Peyer's patch (tissue), 4 donors: Measurements from ENCODE around the gene DOCK3. TPM values are rescaled to one million over a fixed set of nuclear protein-coding genes. Genes with fewer than 3 reads are reported as not detected.

ENCODE experiments used
- DNase-seq, 3 donors: peaks; one replicate each; pipeline ENCODE4 v3.0.0-alpha.2; 2017 to 2019
- H3K27ac ChIP-seq, 4 donors: fragments of 200-600 bp; sonication (generic); one replicate each; pipeline ENCODE4 v1.5.1; 2016 to 2019
- H3K27me3 ChIP-seq, 2 donors: fragments of 200-600 bp; sonication (generic); one replicate each; pipeline ENCODE4 v1.5.1; 2019
- H3K36me3 ChIP-seq, 3 donors: fragments of 200-600 bp; sonication (generic); one replicate each; pipeline ENCODE4 v1.5.1; 2016 to 2019
- H3K4me1 ChIP-seq, 4 donors: fragments of 200-600 bp; sonication (generic); one replicate each; pipeline ENCODE4 v1.5.1; 2016 to 2019
- H3K4me3 ChIP-seq, 4 donors: fragments of 200-600 bp; sonication (generic); 1 replicate in 3 of 4; 2 replicates in 1 of 4; pipeline ENCODE4 v1.5.1; 2016 to 2019; ENCODE audit warnings: mild to moderate bottlenecking in 1 of 4
- H3K9me3 ChIP-seq, 4 donors: fragments of 200-600 bp; sonication (generic); one replicate each; pipeline ENCODE4 v1.5.1; 2016 to 2019; ENCODE audit warnings: mild to moderate bottlenecking in 1 of 4
- POLR2A ChIP-seq, 2 donors: fragments of 450-650 bp; IDR thresholded peaks; one replicate each; pipeline ENCODE4 v1.5.1; 2017; ENCODE audit warnings: antibody characterized with exemption in 2 of 2, mild to moderate bottlenecking in 2 of 2, moderate library complexity in 2 of 2
- total RNA-seq, 4 donors: library from RNA; depleted of rRNA; stranded (reverse); fragments of >200 nt; gene quantifications; one replicate each; pipeline ENCODE4 v1.1.0, GENCODE V29; 2016
- TF ChIP-seq, protein P1 (sequence below), 6 experiments: fragments of 450-650 bp in 4 of 6; fragments of 200-600 bp in 2 of 6; sonication (generic) in 1 of 6; IDR thresholded peaks; one replicate each; pipeline ENCODE4 v1.5.1; 2017 to 2019; ENCODE audit warnings: antibody characterized with exemption in 6 of 6, mild to moderate bottlenecking in 3 of 6, moderate library complexity in 1 of 6

Gene DOCK3
- total RNA-seq, 4 donors from 2014 or later, result 0.28 to 0.83 (median 0.40) TPM; not detected in 1

DNA sequence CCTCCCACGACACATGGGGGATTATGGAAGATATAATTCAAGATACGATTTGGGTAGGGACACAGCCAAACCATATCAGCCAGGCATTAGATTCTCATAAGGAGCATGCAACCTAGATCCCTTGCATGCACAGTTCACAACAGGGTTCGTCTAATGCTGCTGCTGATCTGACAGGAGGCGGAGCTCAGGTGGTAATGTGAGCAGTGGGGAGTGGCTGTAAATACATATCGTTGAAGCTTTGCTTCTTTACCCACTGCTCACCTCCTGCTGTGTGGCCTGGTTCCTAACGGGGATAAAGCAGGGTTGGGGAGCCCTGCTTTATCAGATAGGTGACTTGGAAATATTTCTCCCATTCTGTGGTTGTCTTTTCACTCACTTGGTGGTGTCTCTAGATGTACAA, 14.8 kb downstream of the DOCK3 start:
- no peaks in the 10 kb centered on the region for H3K36me3 ChIP-seq
- H3K27me3 ChIP-seq, result no peaks in the 10 kb centered on the region
- no peaks in the 10 kb centered on the region for H3K9me3 ChIP-seq
- no peak overlapping the region for H3K4me3 ChIP-seq
- no peak overlapping the region for H3K27ac ChIP-seq
- H3K4me1 ChIP-seq, result no peaks in the 10 kb centered on the region
- DNase-seq, result no peak
- TF ChIP-seq POLR2A (IDR thresholded peaks at IDR 0.05), result no peak

DNA sequence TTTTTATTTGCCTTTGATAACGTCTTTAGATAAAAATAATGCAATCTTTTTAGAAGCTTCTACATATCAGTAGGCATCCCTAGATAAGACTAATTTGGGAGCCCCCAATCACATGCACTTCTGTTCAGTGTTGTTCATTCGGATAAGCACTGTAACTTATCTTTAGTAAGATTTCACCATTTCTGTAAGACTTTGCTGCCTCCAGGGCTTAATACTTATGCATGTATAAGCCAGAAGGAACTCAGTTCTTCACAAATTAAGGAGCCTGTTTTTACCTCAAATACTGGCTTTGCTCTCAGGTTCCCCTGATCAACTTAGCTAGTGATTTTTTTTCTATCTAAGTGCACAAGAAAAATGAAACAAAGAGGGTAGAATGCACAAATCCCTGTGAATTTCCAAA, 20.3 kb downstream of the DOCK3 start:
- H3K4me1 ChIP-seq, result no peaks in the 10 kb centered on the region
- no peaks in the 10 kb centered on the region for H3K36me3 ChIP-seq
- TF ChIP-seq, protein P1, sequence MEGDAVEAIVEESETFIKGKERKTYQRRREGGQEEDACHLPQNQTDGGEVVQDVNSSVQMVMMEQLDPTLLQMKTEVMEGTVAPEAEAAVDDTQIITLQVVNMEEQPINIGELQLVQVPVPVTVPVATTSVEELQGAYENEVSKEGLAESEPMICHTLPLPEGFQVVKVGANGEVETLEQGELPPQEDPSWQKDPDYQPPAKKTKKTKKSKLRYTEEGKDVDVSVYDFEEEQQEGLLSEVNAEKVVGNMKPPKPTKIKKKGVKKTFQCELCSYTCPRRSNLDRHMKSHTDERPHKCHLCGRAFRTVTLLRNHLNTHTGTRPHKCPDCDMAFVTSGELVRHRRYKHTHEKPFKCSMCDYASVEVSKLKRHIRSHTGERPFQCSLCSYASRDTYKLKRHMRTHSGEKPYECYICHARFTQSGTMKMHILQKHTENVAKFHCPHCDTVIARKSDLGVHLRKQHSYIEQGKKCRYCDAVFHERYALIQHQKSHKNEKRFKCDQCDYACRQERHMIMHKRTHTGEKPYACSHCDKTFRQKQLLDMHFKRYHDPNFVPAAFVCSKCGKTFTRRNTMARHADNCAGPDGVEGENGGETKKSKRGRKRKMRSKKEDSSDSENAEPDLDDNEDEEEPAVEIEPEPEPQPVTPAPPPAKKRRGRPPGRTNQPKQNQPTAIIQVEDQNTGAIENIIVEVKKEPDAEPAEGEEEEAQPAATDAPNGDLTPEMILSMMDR (IDR thresholded peaks at IDR 0.05), result no peak
- TF ChIP-seq POLR2A (IDR thresholded peaks at IDR 0.05), result no peak
- peaks cover 0 to 7% (median 0%) of the 10 kb centered on the region in 4 donors for H3K9me3 ChIP-seq
- no peak overlapping the region for H3K27ac ChIP-seq
- H3K4me3 ChIP-seq, result no peak overlapping the region
- no peak for DNase-seq
- no peaks in the 10 kb centered on the region for H3K27me3 ChIP-seq

DNA sequence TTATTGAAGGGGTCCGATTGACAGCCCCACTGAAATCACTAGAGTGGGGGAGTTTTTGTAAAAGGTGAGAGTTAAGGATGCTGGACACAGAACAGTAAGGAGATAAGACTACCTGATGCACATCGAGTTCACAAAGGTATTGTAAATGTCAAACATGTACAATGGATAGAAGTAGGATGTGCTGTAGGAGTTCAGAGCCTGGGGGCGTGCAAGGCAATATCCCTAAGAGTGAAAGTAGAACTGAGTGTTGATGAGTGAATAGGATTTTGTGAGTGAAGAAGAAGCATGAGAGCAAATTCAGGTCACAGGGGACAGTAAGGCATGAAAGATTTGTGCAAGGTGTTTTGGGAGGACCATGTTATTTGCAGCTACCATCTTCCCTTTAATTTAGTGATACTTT, 21.5 kb downstream of the DOCK3 start:
- H3K27ac ChIP-seq, result no peak overlapping the region
- peaks cover 0 to 7% (median 0%) of the 10 kb centered on the region in 4 donors for H3K9me3 ChIP-seq
- DNase-seq, result no peak
- no peaks in the 10 kb centered on the region for H3K36me3 ChIP-seq
- H3K4me3 ChIP-seq, result no peak overlapping the region
- H3K27me3 ChIP-seq, result no peaks in the 10 kb centered on the region
- TF ChIP-seq POLR2A (IDR thresholded peaks at IDR 0.05), result no peak
- H3K4me1 ChIP-seq, result no peaks in the 10 kb centered on the region

DNA sequence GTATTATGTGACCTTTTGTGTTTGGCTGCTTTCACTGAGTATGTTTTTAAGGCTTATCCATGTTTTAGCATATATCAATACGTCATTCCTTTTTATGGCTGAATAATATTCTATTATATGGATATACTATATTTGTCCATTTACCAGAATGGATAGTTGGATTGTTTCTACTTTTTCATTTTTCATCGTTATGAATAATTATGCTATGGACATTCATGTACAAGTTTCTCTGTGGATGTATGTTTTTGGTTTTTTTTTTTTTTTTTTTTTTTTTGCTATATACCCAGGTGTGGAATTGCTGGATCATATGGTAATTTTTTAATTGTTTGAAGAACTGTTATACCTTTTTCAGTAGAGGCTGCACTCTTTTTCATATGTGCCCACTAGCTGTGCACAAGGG, 23.5 kb downstream of the DOCK3 start:
- TF ChIP-seq, protein P1 (IDR thresholded peaks at IDR 0.05), result no peak
- TF ChIP-seq POLR2A (IDR thresholded peaks at IDR 0.05), result no peak
- no peak for DNase-seq
- peaks cover 0 to 7% (median 0%) of the 10 kb centered on the region in 4 donors for H3K9me3 ChIP-seq

DNA sequence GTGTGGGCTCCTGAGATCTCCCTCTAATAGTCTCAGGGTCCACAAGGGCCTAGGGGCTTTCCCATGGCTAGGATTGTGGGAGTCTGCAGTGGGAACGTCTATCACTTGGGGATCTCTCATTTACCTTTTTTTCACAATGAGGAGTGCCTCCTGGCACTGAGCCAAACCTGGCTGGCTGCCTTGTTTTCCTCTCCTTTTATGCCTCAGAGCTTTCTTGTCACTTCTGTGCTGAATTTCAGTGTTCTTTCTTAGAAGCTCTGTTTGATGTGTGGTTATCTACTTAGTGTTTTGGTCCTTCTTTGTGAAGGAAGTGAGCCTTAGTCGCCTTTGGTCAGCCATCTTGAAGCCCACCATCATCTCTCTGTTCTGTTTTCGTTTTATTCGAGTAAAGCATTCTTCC, 33.9 kb downstream of the DOCK3 start:
- H3K4me1 ChIP-seq, result no peaks in the 10 kb centered on the region
- no peaks in the 10 kb centered on the region for H3K27me3 ChIP-seq
- H3K4me3 ChIP-seq, result no peak overlapping the region
- no peaks in the 10 kb centered on the region for H3K9me3 ChIP-seq
- TF ChIP-seq POLR2A (IDR thresholded peaks at IDR 0.05), result no peak
- TF ChIP-seq, protein P1 (IDR thresholded peaks at IDR 0.05), result no peak
- no peak overlapping the region for H3K27ac ChIP-seq
- no peaks in the 10 kb centered on the region for H3K36me3 ChIP-seq
- DNase-seq, result no peak

More for the DNA sequence above, 23.5 kb downstream of the DOCK3 start:
- Histone ChIP-seq H3K27me3 (no peaks in the 10 kb centered on the region), H3K27ac (no peak overlapping the region), H3K36me3 (no peaks in the 10 kb centered on the region), H3K4me1 (no peaks in the 10 kb centered on the region), H3K4me3 (no peak overlapping the region)

DNA sequence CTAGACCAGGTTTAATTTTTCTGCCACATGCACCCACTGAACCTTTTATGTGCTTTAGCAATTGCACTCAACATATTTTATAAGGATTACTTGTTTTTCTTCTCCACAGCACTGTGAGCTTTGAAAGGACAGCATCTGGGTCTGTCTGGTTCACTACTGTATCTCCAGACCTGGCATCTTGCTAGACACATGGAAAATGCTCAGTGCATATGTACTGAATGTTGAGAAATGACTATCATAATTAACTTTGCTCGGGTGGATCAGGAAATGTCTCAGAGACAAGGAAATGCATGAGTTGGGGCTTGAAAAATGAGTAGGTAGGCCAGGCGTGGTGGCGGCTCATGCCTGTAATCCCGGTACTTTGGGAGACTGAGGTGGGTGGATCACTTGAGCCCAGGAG, 40.2 kb downstream of the DOCK3 start:
- DNase-seq, result no peak

More for the DNA sequence above, 40.2 kb downstream of the DOCK3 start:
- Histone ChIP-seq H3K27me3 (no peaks in the 10 kb centered on the region), H3K9me3 (no peaks in the 10 kb centered on the region), H3K4me1 (no peaks in the 10 kb centered on the region), H3K4me3 (no peak overlapping the region), H3K27ac (no peak overlapping the region), H3K36me3 (no peaks in the 10 kb centered on the region)
- TF ChIP-seq, protein P1 (IDR thresholded peaks at IDR 0.05), result no peak
- TF ChIP-seq POLR2A (IDR thresholded peaks at IDR 0.05), result no peak
